H9 (cell line): ENCODE measurements around the gene THOC5. TPM values are rescaled to one million over a fixed set of nuclear protein-coding genes. Genes with fewer than 3 reads are reported as not detected.
A peak's percentile ranks its signal among the peaks of the same experiment; 100 is the strongest.

ENCODE experiments used
- DNase-seq: peaks from one replicate; pipeline ENCODE4 v3.0.0-alpha.2; 2017
- H2AFZ ChIP-seq: one replicate; pipeline ENCODE4 v1.6.1; 2013; ENCODE audit warnings: mild to moderate bottlenecking, low read length, control low read depth, moderate library complexity
- H2AK5ac ChIP-seq: 2 replicates; pipeline ENCODE4 v1.6.1; 2013; ENCODE audit warnings: low read length, control low read depth, mixed read lengths; ENCODE audit not compliant: insufficient read length
- H2BK120ac ChIP-seq: one replicate; pipeline ENCODE4 v1.6.1; 2013; ENCODE audit warnings: low read depth, mild to moderate bottlenecking, low read length, control low read depth, inconsistent platforms; ENCODE audit not compliant: poor library complexity, severe bottlenecking
- H2BK12ac ChIP-seq: 2 replicates; pipeline ENCODE4 v1.6.1; 2013; ENCODE audit warnings: low read length, control low read depth, mixed read lengths, low read depth; ENCODE audit not compliant: insufficient read length
- H2BK15ac ChIP-seq: 2 replicates; pipeline ENCODE4 v1.6.1; 2013; ENCODE audit warnings: low read depth, low read length, control low read depth
- H2BK20ac ChIP-seq: one replicate; pipeline ENCODE4 v1.6.1; 2013; ENCODE audit warnings: low read depth, mild to moderate bottlenecking, low read length, control low read depth, inconsistent platforms; ENCODE audit not compliant: poor library complexity, severe bottlenecking
- H2BK5ac ChIP-seq: 2 replicates; pipeline ENCODE4 v1.6.1; 2013; ENCODE audit warnings: low read length, control low read depth, mixed read lengths; ENCODE audit not compliant: insufficient read length
- H3K14ac ChIP-seq: 2 replicates; pipeline ENCODE4 v1.6.1; 2013; ENCODE audit warnings: low read length, control low read depth; ENCODE audit not compliant: insufficient read depth
- H3K18ac ChIP-seq: 2 replicates; pipeline ENCODE4 v1.6.1; 2013; ENCODE audit warnings: low read depth, mild to moderate bottlenecking, mixed read lengths, low read length, control low read depth; ENCODE audit not compliant: insufficient read length
- H3K23ac ChIP-seq: 2 replicates; pipeline ENCODE4 v1.6.1; 2013; ENCODE audit warnings: low read length, control low read depth, mixed read lengths, low read depth; ENCODE audit not compliant: insufficient read length
- H3K23me2 ChIP-seq: 2 replicates; pipeline ENCODE4 v1.6.1; 2013; ENCODE audit warnings: low read depth, mild to moderate bottlenecking, mixed read lengths, low read length, control low read depth; ENCODE audit not compliant: insufficient read length, poor library complexity, severe bottlenecking
- H3K27ac ChIP-seq: 2 replicates; pipeline ENCODE4 v1.5.1; 2013; ENCODE audit warnings: low read length, control low read depth, mixed read lengths, low read depth; ENCODE audit not compliant: insufficient read length
- H3K27me3 ChIP-seq: 2 replicates; pipeline ENCODE4 v1.6.1; 2013; ENCODE audit warnings: low read length, control low read depth, inconsistent platforms; ENCODE audit not compliant: insufficient read depth
- H3K4ac ChIP-seq: 2 replicates; pipeline ENCODE4 v1.6.1; 2013; ENCODE audit warnings: low read depth, mild to moderate bottlenecking, control low read depth, inconsistent platforms, low read length, moderate library complexity
- H3K4me1 ChIP-seq: 2 replicates; pipeline ENCODE4 v1.6.1; 2013; ENCODE audit warnings: low read length, control low read depth, inconsistent platforms; ENCODE audit not compliant: insufficient read depth
- H3K4me2 ChIP-seq: 2 replicates; pipeline ENCODE4 v1.6.1; 2013; ENCODE audit warnings: low read length, control low read depth, mixed read lengths; ENCODE audit not compliant: insufficient read length, insufficient read depth
- H3K56ac ChIP-seq: 2 replicates; pipeline ENCODE4 v1.6.1; 2013; ENCODE audit warnings: low read depth, mild to moderate bottlenecking, mixed read lengths, low read length, control low read depth; ENCODE audit not compliant: insufficient read length
- H3K79me1 ChIP-seq: 2 replicates; pipeline ENCODE4 v1.6.1; 2013; ENCODE audit warnings: low read depth, mild to moderate bottlenecking, moderate library complexity, low read length, control low read depth, inconsistent platforms; ENCODE audit not compliant: insufficient read depth, poor library complexity, severe bottlenecking
- H3K79me2 ChIP-seq: 2 replicates; pipeline ENCODE4 v1.6.1; 2013; ENCODE audit warnings: low read length, control low read depth, inconsistent platforms; ENCODE audit not compliant: insufficient read depth
- H3K9ac ChIP-seq: 2 replicates; pipeline ENCODE4 v1.6.1; 2013; ENCODE audit warnings: low read length, control low read depth, mixed read lengths; ENCODE audit not compliant: insufficient read length; ENCODE audit errors: extremely low read depth
- H3K9me3 ChIP-seq: one replicate; pipeline ENCODE4 v1.6.1; 2013; ENCODE audit warnings: low read depth, low read length, inconsistent platforms; ENCODE audit not compliant: control insufficient read depth
- H3T11ph ChIP-seq: one replicate; pipeline ENCODE4 v1.6.1; 2013; ENCODE audit warnings: mild to moderate bottlenecking, low read length, control low read depth, inconsistent platforms
- H4K20me1 ChIP-seq: one replicate; pipeline ENCODE4 v1.6.1; 2013; ENCODE audit not compliant: control insufficient read depth, insufficient read length, insufficient read depth
- H4K5ac ChIP-seq: 2 replicates; pipeline ENCODE4 v1.6.1; 2013; ENCODE audit warnings: low read depth, mild to moderate bottlenecking, mixed read lengths, low read length, control low read depth; ENCODE audit not compliant: insufficient read length
- H4K8ac ChIP-seq: replicated peaks from 2 replicates; pipeline ENCODE4 v1.6.1; 2013; ENCODE audit warnings: low read length, control low read depth, mixed read lengths, low read depth; ENCODE audit not compliant: insufficient read length
- H4K91ac ChIP-seq: 2 replicates; pipeline ENCODE4 v1.6.1; 2013; ENCODE audit warnings: low read depth, mild to moderate bottlenecking, moderate library complexity, mixed read lengths, low read length, control low read depth; ENCODE audit not compliant: insufficient read length
- H3K27ac Mint-ChIP-seq, 3 experiments: 2 replicates in 2 of 3; 3 replicates in 1 of 3; pipeline ENCODE4 v1.8.0; 2020 to 2021; ENCODE audit warnings: mixed read lengths in 3 of 3, mild to moderate bottlenecking in 1 of 3, moderate library complexity in 1 of 3
- H3K27me3 Mint-ChIP-seq: 2 replicates; pipeline ENCODE4 v1.8.0; 2021; ENCODE audit warnings: low read depth, mild to moderate bottlenecking, moderate library complexity, mixed read lengths
- H3K36me3 Mint-ChIP-seq, 3 experiments: 2 replicates in 2 of 3; 3 replicates in 1 of 3; pipeline ENCODE4 v1.8.0; 2020 to 2021; ENCODE audit warnings: low read depth in 3 of 3, mixed read lengths in 3 of 3; ENCODE audit not compliant: insufficient read depth in 1 of 3
- H3K4me1 Mint-ChIP-seq, 2 experiments: 2 replicates each; pipeline ENCODE4 v1.8.0; 2020; ENCODE audit warnings: mixed read lengths in 2 of 2
- H3K4me3 Mint-ChIP-seq, 2 experiments: 2 replicates in 1 of 2; 3 replicates in 1 of 2; pipeline ENCODE4 v1.8.0; 2020 to 2021; ENCODE audit warnings: mild to moderate bottlenecking in 2 of 2, mixed read lengths in 2 of 2, moderate library complexity in 1 of 2
- H3K9me3 Mint-ChIP-seq, 2 experiments: 2 replicates in 1 of 2; 3 replicates in 1 of 2; pipeline ENCODE4 v1.8.0; 2020; ENCODE audit warnings: mild to moderate bottlenecking in 2 of 2, mixed read lengths in 2 of 2, moderate library complexity in 1 of 2
- WGBS: extraction: QIAGEN DNeasy Blood & Tissue Kit; methylation state at CpG from one replicate; pipeline ENCODE4 v1.1.7; 2013; ENCODE audit warnings: missing lambda C conversion rate, low lambda C conversion rate, mixed read lengths; ENCODE audit not compliant: insufficient read length; ENCODE audit errors: extremely low coverage; 5-methylcytosine and 5-hydroxymethylcytosine counted together
- total RNA-seq: library from RNA; stranded (reverse); gene quantifications from 2 replicates; pipeline ENCODE4 v1.2.1, GENCODE V29; 2021
- TF ChIP-seq, protein P1 (sequence below): fragments of 200-600 bp; sonication (generic); conservative IDR thresholded peaks from 3 replicates; pipeline ENCODE4 v1.8.0; 2021; ENCODE audit warnings: antibody characterized with exemption, mild to moderate bottlenecking

Gene THOC5
- total RNA-seq, 1 experiment from 2014 or later = 71.8 TPM

DNA sequence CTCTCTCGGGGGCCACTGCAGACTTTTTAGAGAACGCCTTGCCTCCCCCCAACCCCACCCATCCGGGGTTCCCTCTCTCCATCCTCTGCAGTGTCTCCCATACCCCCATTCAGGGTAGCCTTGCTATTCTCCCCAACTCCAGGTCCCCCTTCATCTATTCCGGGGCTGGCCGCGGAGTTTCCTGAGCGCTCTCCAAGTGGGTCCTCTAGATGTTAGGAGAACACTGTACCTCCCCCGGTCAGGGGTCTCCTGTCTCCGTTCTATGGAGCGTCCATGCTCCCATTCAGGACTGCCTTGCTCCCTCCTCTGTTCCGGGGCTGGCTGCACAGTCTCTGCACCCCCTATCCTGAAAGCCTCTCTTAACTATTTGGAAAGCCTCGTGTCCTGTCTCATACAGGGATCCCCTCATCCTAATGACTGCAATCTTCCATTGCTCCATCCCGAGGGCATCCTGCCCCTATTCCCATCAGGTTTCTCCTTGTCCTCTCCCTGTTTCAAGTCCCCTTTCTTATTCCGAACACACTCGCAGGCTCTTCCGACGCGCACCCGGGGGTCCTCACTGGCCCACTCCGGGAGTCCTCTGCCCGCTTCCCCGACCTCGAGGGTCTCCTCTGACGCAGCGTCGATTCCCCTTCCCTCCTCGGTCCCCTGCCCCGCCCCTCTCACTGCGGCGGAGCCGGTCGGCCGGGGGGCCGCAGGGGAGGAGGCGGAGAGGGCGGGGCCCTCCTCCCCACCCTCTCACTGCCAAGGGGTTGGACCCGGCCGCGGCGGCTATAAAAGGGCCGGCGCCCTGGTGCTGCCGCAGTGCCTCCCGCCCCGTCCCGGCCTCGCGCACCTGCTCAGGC, 73.9 kb downstream of the THOC5 start, which contains the start of gene NEFH:
NEFH (plus strand) TSS at position 802 of the 845 bp plus-strand sequence. CDS start 45 bp downstream, outside the sequence.
- H3K56ac ChIP-seq = no peak within 1 kb of the TSS
- H4K20me1 ChIP-seq = no peaks in the 10 kb centered on the region
- no peak within 1 kb of the TSS for H3T11ph ChIP-seq
- H3K9me3 ChIP-seq = no peaks in the 10 kb centered on the region
- H3K9ac ChIP-seq = no peak within 1 kb of the TSS
- TF ChIP-seq, protein P1, sequence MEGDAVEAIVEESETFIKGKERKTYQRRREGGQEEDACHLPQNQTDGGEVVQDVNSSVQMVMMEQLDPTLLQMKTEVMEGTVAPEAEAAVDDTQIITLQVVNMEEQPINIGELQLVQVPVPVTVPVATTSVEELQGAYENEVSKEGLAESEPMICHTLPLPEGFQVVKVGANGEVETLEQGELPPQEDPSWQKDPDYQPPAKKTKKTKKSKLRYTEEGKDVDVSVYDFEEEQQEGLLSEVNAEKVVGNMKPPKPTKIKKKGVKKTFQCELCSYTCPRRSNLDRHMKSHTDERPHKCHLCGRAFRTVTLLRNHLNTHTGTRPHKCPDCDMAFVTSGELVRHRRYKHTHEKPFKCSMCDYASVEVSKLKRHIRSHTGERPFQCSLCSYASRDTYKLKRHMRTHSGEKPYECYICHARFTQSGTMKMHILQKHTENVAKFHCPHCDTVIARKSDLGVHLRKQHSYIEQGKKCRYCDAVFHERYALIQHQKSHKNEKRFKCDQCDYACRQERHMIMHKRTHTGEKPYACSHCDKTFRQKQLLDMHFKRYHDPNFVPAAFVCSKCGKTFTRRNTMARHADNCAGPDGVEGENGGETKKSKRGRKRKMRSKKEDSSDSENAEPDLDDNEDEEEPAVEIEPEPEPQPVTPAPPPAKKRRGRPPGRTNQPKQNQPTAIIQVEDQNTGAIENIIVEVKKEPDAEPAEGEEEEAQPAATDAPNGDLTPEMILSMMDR = no peak
- no peak within 1 kb of the TSS for H2BK12ac ChIP-seq
- no peak within 1 kb of the TSS for H2BK15ac ChIP-seq
- no peak within 1 kb of the TSS for H2BK5ac ChIP-seq
- Mint-ChIP-seq H3K27me3 (peaks cover 84% of the 10 kb centered on the region), H3K4me1 (peaks cover 38 to 43% of the 10 kb centered on the region in 2 experiments), H3K9me3 (peaks cover 8 to 9% of the 10 kb centered on the region in 2 experiments), H3K36me3 (no peaks in the 10 kb centered on the region; a peak in 2 of 7 replicates), H3K4me3 (peak within 1 kb of the TSS; percentile 58 to 82), H3K27ac (no peak within 1 kb of the TSS; a peak in 2 of 7 replicates)
- no peaks in the 10 kb centered on the region for H3K79me1 ChIP-seq
- no peak within 1 kb of the TSS for H4K5ac ChIP-seq
- no peak within 1 kb of the TSS for H3K23ac ChIP-seq
- H3K4ac ChIP-seq = no peak within 1 kb of the TSS
- H3K27me3 ChIP-seq = peaks cover 27% of the 10 kb centered on the region
- H3K14ac ChIP-seq = no peak within 1 kb of the TSS
- no peak within 1 kb of the TSS for H2AFZ ChIP-seq
- H3K27ac ChIP-seq = no peak within 1 kb of the TSS
- H3K4me2 ChIP-seq = peak within 1 kb of the TSS; percentile 69
- H2BK120ac ChIP-seq = no peak within 1 kb of the TSS
- DNase-seq = peak; percentile 47
- H2BK20ac ChIP-seq = no peak within 1 kb of the TSS
- peak within 1 kb of the TSS; percentile 7 for H3K18ac ChIP-seq
- no peaks in the 10 kb centered on the region for H3K79me2 ChIP-seq
- peaks cover 10% of the 10 kb centered on the region for H3K23me2 ChIP-seq
- WGBS = no CpG with 5 or more reads among the region's 48 CpGs
- no peak within 1 kb of the TSS for H4K91ac ChIP-seq
- no peak within 1 kb of the TSS for H2AK5ac ChIP-seq
- H3K4me1 ChIP-seq = peaks cover 6% of the 10 kb centered on the region
- H4K8ac ChIP-seq = no peak within 1 kb of the TSS
